Right kidney (tissue), 1 donor: ENCODE measurements around the gene EVI5L.
"Not testable (repeated sequence)": the region's sequence is repeated elsewhere in the genome, so short reads cannot be mapped to it uniquely, and the experiment has no call there.

Experiments used
- DNase-seq: peaks from one replicate; pipeline ENCODE4 v3.0.0-alpha.2; 2016

Gene EVI5L

GRCh38 chr19:7845390-7846154 lies 15.6 kb downstream of the EVI5L start:
- DNase-seq: no peak

- no peak for DNase-seq
These were observed 16.2 kb downstream of the EVI5L start for GRCh38 chr19:7846155-7846646.

DNA sequence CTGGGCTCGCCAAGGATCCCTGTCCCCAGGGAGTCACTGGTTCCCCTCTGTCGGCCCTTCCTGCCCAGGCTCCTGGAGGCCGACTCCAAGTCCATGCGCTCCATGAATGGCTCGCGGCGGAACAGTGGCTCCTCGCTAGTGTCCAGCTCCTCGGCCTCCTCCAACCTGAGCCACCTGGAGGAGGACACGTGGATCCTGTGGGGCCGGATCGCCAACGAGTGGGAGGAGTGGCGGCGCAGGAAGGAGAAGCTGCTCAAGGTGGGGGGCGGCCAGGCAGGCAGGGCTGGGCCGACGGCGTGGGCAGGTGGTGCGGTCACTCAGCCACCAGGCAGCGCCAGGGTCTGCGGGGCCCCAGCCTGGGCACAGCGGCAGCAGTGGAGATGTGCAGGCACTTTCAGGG lies 17.6 kb downstream of the EVI5L start:
- DNase-seq: no peak

DNA sequence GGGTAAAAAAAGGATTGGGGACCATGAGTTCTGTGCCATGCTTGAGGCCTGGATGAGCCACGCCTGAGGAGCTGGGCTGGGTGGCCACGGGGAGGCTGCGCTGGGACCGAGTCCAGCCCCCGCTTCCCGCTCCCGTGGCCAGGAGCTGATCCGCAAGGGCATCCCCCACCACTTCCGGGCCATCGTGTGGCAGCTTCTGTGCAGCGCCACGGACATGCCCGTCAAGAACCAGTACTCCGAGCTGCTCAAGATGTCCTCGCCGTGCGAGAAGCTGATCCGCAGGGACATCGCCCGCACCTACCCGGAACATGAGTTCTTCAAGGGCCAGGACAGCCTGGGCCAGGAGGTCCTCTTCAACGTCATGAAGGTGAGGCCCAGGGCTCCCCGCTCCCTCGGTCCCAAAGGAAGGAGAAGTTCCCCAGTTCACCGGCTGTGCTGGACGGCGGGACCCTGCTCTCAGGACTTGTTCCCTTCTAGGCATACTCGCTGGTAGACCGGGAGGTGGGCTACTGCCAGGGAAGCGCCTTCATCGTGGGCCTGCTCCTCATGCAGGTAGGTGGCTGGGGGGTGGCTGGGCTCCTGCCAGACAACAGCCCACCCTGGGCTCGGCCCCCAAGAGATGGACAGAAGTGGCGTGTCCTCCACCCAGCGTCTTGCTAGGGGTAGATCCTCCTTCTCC lies 18.9 kb downstream of the EVI5L start:
- no peak for DNase-seq

- no peak for DNase-seq
These were observed 19.6 kb downstream of the EVI5L start for GRCh38 chr19:7849631-7849999.

GRCh38 chr19:7850000-7850813 lies 20.2 kb downstream of the EVI5L start:
- peak; percentile 47 for DNase-seq

DNA sequence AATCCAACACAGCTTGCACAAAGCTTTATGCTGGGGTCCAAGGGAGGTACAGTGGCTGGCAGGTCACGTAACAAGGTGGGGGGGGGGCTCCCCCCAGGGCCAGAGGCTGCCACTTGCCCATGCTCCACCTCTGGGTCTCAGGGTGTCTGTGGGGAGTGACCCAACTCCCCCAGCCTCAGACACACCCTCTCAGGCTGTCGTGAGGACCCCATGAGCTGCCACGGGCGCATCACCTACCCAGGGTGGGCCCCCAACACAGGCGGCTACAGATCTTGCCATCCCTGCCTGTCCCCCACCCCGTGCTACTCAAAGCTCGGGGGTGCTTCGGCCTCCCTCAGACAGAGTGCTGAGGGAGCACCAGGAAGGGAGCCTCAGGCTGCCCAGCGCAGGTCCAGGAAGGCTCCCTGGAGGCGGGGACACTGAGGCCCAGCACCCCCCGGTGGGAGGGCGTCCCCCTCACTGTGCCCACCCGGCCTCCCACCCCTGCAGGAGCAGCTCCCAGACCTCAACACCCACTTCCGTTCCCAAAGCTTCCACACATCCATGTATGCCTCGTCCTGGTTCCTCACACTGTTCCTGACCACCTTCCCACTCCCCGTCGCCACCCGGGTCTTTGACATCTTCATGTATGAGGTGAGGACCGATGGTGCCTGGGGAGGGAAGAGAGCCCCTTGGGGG lies 21.1 kb downstream of the EVI5L start:
- no peak for DNase-seq

GRCh38 chr19:7851623-7852500 lies 21.8 kb downstream of the EVI5L start:
- no peak for DNase-seq

GRCh38 chr19:7852851-7853769 lies 23.1 kb downstream of the EVI5L start:
- DNase-seq: peak; percentile 77

GRCh38 chr19:7853770-7854128 lies 23.7 kb downstream of the EVI5L start:
- no peak for DNase-seq

- DNase-seq: no peak
These were observed 25.5 kb downstream of the EVI5L start for GRCh38 chr19:7855426-7856108.

GRCh38 chr19:7856109-7856591 lies 26.1 kb downstream of the EVI5L start:
- DNase-seq: no peak

- DNase-seq: no peak
These were observed 27.0 kb downstream of the EVI5L start for GRCh38 chr19:7856679-7857663.

DNA sequence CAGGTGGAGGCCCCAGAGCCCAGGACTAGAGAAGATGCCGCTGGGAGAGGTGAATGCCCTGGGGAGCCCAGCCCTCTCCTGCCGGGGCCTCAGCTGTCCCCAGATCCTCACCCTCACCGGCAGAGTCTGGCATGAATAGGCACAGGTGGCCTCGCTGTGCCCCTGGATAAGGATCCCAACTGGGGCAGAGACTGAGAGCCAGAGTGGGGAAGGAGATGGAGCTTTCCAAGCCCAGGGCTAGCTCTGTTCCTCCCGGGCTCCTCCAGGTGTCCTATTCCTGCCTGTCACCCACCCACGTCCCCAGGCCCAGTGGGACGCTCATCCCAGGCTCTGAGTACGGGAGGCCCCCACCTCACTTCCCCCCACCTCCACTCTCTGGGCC lies 27.7 kb downstream of the EVI5L start:
- no peak for DNase-seq

- no peak for DNase-seq
These were observed 28.2 kb downstream of the EVI5L start for GRCh38 chr19:7858109-7858770.

DNA sequence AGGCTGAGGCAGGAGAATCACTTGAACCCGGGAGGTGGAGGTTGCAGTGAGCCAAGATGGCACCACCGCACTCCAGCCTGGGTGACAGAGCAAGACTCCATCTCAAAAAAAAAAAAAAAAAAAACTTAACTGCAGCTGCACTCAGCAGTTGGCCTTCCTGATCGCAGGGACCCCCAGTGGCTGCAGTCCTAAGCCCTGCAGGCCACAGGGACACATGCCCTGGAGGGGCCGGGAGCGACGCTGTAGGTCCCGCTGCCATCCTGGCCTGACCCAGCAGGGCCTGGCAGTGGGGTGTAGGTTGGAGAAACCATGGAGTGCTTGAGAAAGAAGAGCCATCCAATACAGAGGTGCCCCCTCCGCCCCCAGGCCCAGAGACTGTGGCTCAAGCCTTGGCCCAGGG lies 29.1 kb downstream of the EVI5L start:
- not testable (repeated sequence) for DNase-seq

- no peak for DNase-seq
These were observed 30.1 kb downstream of the EVI5L start for GRCh38 chr19:7859831-7860713.
